ENCODE data around the gene HBEGF.

Gene HBEGF, protein sequence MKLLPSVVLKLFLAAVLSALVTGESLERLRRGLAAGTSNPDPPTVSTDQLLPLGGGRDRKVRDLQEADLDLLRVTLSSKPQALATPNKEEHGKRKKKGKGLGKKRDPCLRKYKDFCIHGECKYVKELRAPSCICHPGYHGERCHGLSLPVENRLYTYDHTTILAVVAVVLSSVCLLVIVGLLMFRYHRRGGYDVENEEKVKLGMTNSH

DNA sequence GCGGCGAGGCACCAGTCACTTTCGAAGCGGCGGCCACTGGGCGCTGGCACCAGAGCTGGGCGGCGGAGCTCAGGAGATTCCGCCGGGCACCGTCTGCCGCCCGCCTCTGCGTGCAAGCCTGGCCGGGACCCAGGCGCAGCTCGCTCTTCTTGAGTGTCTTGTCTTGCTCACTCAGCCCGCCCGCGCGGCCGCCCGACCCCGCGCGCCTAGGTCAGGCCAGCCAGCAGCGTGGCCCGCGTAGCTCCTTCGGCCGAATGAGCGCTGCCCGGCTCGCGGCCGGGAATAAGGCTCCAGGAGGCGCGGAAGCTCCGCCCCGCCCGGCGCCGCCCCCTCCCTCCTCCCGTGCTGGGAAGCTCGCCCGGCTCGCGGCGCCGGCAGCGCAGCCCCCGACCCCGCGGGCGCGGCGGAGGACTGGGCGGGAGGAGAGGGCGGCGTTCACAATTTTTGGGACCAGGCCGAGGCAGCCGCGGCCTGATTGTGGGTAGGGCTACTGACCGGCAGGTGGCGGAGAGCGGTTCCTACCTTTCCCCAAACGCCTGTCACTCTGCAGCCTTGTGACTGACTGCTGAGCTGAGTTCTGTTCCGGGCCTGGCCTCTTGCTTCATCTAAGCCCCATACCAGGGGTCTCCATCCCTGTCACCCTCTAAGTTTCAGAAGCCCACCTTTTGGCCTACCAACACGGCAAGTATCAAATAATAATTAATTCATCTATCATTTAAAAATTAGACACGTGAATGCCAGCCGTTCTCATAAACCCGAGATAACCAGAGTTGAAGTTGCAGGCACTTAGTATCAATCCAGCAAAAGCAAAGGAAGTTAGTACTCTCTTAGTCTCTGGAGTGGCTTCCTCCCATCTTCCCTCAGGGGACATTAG, at the start of gene HBEGF:
Gene HBEGF, minus strand, starts transcription at position 256 of the 874 bp plus-strand sequence. CDS start 275 bp downstream, outside the sequence.
- DNase-seq (ENCODE audit: low read depth in 2 of 2): peak in 1 of 2 donors; percentile 31

DNA sequence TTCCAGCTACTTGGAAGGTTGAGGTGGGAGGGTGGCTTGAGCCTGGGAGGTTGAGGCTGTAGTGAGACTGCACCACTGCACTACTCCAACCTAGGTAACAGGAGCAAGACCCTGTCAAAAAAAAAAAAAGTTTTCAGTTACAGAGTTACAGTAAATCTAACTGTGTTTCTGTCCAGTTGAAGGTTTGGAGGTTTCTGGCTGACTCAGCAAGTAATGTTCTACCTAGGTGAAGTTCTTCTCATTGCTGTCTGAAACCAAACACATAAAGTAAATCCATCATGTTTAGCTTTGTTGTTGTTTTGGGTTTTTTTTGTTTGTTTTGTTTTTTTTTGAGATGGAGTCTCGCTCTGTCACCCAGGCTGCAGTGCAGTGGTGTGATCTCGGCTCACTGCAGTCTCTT, 47.3 kb upstream of the HBEGF start:
- DNase-seq (ENCODE audit: low read depth in 2 of 2): no peak

DNA sequence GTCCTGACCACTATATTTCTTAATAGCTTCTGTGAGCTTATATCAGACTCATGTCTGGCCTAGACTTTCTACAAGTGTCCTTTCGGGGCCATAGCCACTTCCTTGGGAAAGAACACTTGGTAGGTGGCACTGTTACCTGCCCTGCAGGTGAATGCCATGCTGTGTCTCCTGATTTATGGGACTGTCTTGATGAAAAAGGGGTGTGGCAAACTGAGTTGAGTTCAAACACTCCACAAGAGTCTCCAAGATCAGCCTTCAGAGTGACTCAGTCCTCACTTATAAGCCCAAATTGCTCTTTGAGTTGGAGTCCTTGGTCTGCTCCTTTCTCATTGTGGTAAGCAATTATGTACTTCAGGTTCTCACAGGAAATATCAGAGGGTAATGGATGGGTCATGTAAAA, 45.3 kb upstream of the HBEGF start:
- no peak for DNase-seq (ENCODE audit: low read depth in 2 of 2)

DNA sequence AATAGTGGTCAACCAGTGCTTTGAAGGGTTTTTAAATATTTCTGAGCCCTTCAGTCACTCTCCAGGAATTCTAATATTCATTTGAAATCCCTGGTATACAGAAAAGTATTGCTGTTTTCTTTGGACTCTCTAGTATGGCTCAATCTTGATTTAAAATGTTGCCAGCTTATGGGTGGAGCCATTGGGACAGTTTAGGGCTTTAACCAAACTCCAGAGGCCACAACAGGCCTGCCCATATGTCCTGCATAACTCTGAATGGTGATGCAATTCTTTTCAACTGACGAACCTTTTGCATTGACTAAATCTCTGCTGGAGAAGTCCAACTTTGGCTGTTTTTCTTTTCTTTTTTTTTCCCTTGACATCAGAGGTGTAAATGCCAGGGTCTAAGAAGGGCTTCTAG, 44.9 kb upstream of the HBEGF start:
- DNase-seq (ENCODE audit: low read depth in 2 of 2): no peak

DNA sequence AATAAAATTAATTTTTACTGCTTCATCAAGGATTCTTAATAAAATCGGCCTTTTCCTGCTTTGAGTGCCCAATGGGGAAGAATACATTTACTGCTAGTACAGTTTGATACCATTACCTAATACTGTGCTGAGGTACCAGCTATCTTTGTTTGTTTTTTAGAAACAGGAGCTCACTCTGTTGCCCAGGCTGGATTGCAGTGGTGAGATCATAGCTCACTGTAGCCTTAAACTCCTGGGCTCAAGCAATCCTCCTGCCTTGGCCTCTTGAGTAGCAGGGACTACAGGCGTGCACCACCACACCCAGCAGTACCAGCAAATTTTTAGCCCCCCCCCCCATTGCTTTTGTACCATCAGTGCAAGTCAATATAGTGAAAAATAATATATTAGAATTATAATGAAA, 41.6 kb upstream of the HBEGF start:
- DNase-seq (ENCODE audit: low read depth in 2 of 2): no peak

DNA sequence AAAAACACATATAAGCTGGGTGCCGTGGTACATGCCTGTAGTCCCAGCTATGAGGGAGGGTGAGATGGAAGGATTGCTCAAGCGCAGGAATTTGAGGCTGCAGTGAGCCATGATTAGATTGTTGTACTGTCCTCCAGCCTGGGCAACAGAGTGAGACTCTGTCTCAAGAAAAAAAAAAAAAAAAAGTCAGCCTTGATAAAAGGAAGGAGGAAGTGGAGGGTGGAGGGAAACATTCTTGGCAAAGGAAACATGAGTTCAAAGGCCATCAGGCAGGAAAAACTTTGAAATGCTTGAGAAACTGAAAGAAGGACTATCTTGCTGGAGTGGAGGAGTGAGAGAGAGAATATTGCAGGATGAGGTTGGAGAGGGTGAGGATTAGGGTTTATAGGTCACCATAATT, 36.9 kb upstream of the HBEGF start:
- no peak for DNase-seq (ENCODE audit: low read depth in 2 of 2)

DNA sequence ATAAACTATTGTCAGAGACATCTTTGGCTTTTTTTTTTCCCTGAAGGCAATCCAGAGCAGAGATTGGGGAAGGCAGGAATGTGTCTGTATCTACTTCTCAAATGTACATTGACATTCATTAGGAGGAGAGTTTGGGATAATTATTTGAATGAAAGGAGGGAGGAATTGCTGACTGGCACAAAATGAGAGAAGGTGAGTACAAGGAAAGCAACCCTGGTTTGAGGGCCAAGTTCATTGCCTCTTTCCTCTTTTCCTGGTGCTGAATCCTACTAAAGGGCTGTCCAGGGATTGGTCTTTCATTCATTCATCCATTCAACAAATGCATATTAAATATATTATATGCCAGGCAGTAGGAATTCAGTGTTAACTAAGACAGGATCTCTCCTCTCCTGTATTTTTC, 36.5 kb upstream of the HBEGF start:
- no peak for DNase-seq (ENCODE audit: low read depth in 2 of 2)

DNA sequence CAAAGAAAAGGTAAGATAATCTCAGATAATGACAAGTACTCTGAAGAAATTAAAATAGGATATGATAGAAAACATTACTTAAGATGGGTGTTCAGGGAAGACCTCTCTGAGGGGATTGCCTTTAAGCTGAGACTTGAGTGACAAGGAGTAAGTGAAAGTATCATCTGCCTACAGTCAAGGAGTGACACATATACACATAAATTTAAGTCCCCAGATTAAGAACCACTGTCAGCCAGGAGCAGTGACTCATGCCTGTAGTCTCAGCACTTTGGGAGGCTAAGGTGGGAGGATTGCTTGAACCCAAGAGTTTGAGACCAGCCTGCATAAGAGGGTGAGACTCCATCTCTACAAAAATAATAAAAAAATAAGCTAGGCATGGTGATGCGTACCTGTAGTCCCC, 35.6 kb upstream of the HBEGF start:
- no peak for DNase-seq (ENCODE audit: low read depth in 2 of 2)

DNA sequence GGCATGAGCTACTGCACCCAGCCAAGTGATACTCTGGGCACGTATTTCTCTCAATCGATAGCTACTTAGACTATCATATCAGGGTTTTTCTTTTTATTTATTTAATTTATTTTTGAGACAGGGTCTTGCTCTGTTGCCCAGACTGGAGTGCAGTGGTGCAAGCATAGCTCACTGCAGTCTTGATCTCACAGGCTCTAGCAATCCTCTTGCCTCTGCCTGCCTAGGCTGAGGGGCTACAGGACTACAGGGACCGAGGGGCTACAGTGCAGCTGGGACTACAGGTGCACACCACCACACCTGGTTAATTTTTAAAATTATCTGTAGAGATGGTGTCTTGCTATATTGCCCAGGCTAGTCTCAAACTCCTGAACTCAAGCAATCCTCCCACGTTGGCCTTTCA, 34.9 kb upstream of the HBEGF start:
- DNase-seq (ENCODE audit: low read depth in 2 of 2): no peak

DNA sequence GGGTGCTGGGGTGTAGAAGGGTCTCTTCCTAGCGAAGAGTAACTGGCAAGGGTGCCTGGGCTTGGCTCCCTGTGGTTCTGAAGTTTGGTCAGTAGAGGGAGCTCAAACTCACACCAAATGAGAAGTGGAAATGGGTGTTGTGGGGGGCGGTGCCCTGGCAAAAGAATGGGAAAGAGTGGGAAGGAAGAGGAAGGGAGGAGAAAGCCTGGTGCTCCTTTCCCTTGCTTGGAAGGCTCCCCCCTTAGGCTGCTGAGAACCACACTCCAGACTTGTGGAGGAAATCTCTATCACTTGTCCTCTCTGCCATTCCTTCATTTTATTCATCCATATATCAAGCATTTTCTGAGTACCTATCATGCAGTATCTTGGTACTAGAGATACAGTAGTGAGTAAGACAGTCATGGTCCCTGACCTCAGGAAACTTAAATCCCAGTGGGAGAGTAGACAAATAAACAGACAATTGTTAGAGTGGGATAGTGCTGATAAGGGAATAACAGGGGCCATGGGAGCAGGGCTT, 26.6 kb upstream of the HBEGF start:
- DNase-seq (ENCODE audit: low read depth in 2 of 2): peak in 1 of 2 donors; percentile 18

DNA sequence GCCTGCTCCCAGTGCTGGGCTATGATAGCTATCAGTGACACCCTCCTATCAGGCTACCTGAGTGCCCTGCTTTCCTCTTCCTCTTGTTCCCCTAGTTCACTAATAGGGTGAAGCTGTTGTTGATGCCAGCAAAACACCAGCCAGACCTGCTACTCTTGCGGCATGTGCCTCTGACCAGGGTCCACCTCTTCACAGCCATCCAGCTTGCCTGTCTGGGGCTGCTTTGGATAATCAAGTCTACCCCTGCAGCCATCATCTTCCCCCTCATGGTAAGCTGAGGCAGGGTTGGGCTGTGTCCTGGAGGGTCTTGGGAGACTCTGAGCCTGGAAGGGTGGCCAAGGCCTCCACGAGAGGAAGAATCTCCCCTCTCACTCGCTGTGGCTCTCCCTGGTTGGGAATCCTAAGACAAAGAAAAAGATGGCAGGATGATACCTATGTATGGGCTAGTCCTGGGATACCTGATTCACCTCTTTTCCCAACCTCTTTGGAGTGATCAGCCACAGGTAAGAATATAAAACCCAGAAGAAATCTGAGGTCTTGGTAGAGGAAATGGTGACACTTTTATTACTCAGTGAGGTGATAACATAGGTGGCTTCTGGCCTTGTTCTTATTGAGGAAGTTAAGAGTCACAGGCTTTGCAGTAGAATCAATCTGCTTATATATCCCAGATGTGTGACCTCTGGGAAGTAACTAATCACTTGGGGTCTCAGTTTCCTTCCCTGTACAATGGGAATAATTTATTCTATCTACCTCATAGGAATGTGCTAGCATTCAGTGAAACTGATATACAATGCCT, 25.2 kb upstream of the HBEGF start:
- DNase-seq (ENCODE audit: low read depth in 2 of 2): no peak

DNA sequence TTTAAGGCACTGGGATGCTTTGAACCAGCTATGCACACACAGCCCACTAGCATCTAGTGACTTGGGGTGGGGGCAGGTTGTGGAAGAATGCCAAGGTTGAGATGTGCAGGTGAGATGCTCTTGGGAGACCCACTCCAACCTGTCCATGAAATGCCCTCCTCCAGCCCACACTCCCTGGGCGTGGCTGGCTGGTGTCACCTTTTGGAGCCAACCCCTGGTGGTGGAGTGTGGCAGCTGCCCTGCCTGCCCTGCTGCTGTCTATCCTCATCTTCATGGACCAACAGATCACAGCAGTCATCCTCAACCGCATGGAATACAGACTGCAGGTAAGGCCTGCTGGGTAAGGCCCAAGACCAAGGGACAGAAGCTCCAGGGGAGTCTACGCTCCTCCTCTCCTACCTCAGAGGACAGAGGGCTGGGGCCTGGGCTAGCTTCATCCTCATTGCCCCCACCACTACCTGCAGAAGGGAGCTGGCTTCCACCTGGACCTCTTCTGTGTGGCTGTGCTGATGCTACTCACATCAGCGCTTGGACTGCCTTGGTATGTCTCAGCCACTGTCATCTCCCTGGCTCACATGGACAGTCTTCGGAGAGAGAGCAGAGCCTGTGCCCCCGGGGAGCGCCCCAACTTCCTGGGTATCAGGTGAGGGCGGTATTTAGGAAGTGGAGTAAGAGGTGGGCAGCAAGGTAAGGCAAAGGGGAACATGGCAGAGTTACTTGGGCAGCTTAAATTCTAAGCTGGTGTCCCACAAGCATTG, 21.0 kb upstream of the HBEGF start:
- DNase-seq (ENCODE audit: low read depth in 2 of 2): no peak

DNA sequence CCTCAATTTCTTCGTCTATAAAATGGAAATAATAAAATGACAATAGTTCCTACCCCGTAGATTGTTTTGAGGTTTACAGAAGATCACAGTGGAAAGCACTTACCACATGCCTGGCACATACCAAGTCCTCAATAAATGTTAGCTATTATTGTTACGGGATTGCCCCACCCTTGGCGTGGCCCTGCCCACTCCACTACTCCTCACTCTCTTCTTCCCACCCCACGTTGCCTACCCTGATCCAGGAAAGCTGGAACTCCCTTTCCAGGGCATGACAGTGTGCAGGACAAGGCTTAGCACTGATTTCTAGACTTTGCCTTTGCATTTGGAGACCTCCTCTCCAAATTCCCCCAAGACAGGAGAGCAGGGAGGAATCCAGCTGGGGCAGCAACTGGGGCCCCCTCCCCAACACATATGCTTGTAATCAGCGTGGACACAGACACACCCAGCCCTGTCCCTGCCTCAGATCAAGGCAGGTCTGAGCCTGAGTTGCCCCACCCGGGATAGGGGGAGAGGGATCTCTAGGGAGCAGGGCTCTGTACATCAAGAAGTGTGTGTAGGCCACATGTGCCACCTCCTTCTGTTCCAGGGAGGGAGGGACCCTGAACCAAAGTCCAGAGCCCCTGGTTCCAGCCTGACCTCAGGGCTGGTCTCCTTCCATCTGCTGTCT, 20.3 kb upstream of the HBEGF start:
- no peak for DNase-seq (ENCODE audit: low read depth in 2 of 2)

DNA sequence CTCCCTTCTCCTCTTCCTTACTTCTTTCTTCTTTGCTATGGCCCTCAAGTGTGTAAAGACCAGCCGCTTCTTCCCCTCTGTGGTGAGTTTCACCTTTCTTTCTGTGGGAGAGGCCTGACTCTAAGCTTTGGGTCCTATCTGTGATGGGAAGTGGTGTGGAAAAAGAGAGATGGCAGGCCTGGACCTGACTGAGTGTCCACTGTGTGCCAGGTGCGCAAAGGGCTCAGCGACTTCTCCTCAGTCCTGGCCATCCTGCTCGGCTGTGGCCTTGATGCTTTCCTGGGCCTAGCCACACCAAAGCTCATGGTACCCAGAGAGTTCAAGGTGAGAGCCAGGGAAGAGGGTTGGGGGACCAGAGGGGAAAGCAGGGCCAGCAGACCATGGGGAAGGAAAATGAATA, 19.5 kb upstream of the HBEGF start:
- DNase-seq (ENCODE audit: low read depth in 2 of 2): no peak

DNA sequence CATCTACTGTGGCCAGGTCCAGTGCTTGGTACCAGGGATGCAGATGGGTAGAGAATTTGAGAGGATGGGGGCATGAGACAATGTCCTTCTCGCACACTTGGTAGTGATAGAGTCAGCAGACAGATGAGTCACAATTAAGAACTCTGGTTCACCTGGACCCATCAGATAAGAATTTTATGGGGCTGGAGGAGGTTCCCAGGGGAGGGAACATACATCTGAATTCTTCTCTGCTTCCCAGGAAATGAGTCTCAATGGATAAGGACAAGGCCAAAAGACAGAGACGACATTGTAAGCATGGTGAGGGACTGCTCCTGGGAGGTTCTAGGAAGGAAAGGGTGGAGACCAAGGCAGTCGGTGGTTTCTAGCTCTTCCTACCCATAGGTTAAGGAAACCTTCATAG, 18.9 kb upstream of the HBEGF start:
- DNase-seq (ENCODE audit: low read depth in 2 of 2): no peak

DNA sequence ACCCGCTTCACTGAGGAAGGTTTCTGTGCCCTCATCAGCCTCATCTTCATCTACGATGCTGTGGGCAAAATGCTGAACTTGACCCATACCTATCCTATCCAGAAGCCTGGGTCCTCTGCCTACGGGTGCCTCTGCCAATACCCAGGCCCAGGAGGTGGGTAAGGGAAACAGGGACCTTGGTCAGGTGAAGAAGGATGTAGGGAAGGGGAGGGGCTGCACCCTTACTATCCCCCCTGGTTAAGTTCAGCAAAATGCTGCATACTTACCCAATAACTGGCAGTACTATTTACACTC, 18.0 kb upstream of the HBEGF start:
- DNase-seq (ENCODE audit: low read depth in 2 of 2): no peak

DNA sequence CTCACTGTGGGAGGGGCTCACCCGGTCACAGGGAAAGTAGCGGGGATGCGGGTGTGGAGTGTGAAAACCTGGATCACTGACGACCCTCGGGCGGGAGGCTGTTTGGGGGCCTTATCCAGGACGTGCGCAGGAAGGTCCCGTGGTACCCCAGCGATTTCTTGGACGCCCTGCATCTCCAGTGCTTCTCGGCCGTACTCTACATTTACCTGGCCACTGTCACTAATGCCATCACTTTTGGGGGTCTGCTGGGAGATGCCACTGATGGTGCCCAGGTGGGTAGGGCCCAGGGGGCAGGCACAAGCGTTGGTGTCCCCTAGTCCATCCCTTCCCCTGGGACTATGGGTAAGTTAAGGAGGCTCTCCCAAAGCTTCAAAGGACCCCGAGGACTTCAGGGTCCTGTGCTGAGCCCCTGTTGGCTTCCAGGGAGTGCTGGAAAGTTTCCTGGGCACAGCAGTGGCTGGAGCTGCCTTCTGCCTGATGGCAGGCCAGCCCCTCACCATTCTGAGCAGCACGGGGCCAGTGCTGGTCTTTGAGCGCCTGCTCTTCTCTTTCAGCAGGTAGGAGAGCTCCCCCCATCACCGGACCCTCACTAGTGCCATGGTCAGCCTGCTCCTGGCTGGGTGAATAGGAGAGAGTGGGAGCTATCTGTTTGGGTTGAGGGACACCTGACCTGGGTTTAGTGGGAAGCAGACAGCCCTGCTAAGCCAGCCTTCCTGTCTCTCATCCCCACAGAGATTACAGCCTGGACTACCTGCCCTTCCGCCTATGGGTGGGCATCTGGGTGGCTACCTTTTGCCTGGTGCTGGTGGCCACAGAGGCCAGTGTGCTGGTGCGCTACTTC, 17.4 kb upstream of the HBEGF start:
- DNase-seq (ENCODE audit: low read depth in 2 of 2): no peak

DNA sequence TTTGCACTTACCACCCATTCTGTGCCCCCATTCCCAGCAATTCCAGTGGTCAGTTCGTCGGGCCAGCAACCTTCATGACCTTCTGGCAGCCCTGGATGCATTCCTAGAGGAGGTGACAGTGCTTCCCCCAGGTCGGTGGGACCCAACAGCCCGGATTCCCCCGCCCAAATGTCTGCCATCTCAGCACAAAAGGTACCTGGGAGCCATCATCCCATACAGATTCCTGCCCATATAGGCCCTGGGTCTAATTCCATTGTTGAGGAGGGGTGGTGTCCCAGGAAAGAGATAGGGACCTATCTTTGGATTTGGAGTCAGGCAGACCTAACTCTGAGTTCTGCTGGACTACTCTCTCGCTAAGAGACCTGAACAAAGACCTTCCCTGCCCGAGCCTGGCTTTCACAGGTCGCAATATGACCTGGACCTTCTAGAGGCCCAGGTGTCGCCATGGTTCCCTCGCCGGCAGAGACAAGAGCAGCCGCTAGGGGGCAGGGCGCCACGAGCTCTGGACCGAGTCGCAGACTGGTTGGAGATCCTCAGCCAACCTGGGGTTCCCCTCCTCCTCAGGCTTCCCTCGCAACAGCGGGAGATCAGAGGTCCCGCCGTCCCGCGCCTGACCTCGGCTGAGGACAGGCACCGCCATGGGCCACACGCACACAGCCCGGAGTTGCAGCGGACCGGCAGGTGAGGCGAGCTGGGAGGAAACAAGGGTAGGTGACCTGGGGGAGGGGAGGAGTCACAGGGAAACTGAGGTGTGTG, 16.6 kb upstream of the HBEGF start:
- peak; percentile 58 to 77 for DNase-seq (ENCODE audit: low read depth in 2 of 2)

DNA sequence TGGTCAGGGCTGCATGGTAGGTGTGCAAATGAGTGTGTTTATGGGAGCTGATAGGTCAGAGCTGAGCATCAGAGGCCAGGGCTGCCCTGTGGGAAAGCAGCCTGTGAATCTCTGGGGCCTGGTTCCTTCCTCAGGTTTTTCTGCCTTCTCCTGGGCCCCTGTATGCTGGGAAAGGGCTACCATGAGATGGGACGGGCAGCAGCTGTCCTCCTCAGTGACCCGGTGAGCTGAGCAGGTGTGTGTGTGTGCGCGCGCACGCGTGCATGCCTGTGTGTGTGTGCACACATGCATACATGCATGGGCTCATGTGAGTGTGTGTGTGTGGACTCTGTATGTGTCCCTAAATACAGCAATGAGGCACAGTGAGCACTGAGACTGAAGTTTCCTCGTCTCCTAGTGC, 15.9 kb upstream of the HBEGF start:
- DNase-seq (ENCODE audit: low read depth in 2 of 2): no peak

DNA sequence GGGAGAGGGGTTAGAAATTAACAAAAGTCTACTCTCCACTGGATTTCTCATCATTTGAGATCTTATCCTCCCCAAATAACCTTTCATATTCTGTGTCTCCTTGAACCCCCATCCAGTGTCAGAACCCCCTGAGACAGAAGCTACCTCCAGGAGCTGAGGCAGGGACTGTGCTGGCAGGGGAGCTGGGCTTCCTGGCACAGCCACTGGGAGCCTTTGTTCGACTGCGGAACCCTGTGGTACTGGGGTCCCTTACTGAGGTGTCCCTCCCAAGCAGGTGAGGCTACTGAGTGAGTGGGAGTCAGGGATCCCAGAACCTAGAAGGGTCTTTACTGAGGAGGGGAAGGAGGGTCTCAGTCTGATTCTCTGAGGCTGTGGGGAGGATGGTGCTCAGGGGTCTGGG, 15.5 kb upstream of the HBEGF start:
- DNase-seq (ENCODE audit: low read depth in 2 of 2): no peak

Data from stimulated activated CD4-positive, alpha-beta T cell treated with anti-CD3 and anti-CD28 coated beads, Interleukin-1b, Interleukin-23, amount 100 ng/mL, for 1 hour (primary cell).